NCI-H2081 (cell line): ENCODE results near the gene TMCC2.

Experiments used
- DNase-seq, 2 experiments: peaks; one replicate each; lab custom pipeline; 2025; lab: John Stamatoyannopoulos, UW

TMCC2 gene

DNA sequence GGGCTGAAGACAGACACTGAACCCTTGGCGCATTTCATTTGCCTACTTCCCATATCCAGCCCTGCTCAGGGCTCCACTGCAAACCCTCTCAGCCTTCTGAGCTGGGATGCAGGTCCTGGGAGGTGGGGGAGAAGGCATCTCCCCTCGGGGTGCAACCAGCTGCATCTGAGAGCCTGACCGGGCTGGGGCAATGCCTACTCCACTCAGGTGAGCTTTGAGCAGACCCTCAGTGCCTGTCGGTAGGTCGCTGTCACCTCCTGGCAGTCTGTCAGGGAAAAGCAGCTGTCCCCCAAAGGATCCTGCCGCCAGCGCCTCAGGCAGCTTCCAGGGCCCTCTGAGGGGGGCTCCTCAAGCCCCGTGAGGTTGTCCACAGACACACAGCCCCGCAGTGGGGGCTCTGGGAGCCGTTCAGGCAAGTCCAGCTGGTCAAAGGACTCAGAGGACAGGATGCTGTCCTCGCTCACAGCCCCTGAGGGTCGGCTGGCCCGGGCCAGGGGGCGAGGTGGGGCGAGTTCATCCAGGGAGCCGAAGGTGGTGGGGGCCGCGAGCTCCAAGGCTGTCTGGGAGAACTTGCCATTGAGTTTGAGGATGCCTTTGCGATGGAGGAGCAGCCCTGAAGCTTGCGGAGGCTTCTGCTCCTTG lies 75.6 kb downstream of the TMCC2 start:
- DNase-seq, result no peak

DNA sequence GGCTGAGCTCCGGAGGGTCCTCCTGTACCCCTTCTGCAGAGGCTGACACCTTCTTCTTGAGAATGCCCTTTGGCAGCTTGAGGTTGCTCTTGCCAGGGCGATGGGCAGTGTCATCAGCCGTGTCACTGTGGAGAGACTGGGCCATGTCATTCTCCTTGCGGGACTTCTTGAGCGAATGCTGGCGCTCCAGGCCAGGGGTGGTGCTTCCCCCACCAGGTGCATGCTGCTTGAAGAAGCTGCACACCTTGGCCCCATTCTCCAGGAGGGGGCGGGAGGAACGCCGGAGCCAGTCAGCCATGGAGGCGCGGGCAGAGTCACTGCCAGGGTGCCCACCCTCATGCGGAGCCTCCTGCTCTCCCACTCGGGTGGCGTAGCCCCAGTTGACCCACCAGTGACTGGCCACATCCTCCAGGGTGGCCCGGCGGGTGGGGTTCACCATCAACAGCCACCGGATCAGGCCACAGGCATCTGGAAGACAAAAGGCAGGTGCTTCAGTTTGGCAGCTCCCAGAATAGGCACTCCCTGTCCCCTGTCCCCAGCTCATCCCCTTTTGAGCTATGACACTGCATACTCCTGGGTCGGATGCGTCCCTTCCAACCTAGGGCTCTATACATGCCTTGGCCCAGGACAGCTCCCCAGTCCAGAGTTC lies 76.4 kb downstream of the TMCC2 start:
- no peak for DNase-seq

DNA sequence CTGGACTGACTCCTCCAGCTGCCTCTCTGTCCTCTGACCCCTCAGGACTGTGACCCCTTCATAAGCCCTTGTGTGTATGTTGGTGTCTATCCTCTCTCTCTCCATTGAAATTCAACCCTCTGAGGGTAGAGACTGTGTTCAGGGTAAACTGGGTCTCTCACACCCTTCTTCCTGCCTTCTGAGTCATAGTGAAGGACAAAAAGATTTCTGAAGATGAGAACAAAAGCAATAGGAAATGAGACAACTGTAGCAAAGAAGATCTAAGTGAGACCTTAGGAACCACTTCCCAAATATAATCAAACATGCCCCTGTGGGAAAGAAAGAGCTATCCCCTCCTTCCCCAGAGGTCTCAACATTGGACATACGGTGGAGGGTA lies 76.9 kb downstream of the TMCC2 start:
- DNase-seq, result no peak

DNA sequence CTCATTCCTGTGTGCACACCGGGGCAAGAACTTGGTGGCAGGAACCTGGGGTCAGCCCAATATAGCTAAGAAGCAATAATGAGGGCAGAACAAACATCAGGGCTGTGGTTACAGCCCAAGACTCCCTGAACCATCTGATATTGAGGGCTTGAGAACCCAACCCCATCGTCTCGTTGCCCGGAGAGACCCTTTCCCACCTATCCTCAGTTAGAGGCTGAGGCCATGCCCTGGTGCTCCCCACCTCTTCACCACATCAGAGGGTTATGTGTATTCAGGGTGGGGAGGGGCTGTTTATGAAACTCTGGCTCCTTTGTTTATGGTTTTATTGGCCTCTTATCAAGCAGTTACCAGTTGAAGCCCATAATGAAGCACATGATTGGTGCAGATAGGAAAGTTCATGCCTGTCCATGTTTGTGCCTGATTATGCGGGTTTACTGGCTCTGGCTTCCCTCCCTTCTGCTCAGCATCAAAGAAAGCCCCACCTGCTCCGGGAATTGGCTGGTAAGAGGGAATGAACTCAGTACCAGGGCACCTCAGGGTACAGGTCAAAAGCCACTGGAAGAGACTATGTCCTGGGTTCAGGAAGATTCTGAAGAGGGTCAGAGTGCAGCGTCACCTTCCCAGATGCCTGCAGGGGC lies 79.3 kb downstream of the TMCC2 start:
- DNase-seq, result no peak

DNA sequence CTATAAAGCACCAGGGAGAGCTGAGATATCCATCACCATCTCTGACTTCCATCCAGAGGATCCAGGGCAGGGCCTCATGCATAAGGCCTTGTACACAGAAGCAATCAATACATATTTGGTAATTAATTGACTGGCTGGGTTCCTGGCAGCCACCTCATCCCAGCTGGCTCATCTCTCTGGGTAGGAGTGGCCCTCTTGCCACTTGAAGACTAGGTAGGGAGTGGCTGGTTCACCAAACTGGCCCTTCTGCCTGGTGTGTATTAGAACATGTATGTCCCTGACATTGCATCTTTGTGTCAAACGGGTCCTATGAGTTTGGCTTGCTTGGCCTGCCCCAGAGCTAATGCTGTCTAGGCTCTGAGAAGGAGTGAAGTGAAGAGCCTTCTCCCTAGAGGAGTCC lies 82.0 kb downstream of the TMCC2 start:
- DNase-seq, result no peak

DNA sequence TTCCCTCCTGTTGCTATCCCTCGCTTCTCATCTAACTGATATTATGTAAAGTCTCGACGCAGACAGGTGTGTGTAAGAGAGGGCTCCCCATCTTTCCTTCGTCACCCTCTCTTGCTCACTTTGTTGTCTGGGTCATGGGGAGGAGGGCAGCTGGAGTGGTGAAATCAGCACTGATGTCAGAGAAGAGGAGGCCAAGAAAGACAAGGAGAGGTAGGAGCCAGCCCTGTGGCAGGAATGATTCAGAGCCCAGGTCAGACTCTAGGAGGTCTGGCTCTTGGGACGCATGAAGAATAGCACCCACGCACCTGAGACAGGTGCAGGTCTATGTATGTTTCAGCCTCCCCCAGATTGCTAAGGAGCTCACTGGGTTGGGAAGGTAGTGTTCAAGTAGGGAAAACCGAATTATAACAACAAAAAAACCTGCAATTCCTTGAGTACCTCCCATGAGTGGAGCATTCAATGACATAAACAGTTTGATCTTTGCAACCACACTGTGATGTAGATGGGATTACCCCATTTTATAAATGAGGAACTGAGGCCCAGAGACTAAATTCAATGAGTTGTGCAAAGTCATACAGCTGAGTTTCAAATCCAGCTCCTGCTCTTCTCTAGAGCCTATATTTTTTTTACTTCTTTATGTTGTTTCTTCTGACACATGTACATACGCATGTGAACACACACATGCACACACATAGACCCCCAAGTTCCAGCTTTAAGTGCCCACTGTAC lies 83.4 kb downstream of the TMCC2 start:
- DNase-seq, result no peak

DNA sequence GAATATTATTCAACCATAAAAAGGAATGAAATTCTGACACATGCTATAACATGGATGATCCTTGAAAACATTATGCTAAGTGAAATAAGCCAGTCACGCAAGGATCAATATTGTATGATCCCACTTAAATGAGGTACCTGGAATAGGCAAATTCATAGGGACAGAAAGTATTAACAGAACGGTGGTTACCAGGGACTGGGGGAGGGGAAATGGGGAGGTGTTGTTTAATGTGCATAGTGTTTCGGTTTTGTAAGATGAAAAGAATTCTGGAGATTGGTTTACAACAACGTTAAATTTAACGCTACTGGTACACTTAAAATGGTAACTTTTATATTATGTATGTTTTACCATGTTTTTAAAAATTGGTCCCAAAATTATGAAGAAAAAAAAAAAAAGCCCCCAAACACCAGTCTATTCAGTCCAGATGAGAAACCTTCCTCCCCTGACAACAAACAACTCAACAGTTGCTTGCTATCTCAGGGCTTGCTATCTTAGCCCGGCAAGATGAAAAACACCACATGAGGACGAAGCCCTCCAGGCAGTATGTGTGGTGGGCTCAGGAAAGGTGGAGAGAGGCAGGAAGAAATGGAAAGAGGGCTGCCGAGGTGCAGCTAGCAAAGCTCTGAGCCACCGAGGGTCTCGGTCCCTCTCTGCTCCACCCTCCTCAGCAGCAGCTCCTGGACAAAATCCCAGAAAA lies 85.3 kb downstream of the TMCC2 start:
- no peak for DNase-seq

DNA sequence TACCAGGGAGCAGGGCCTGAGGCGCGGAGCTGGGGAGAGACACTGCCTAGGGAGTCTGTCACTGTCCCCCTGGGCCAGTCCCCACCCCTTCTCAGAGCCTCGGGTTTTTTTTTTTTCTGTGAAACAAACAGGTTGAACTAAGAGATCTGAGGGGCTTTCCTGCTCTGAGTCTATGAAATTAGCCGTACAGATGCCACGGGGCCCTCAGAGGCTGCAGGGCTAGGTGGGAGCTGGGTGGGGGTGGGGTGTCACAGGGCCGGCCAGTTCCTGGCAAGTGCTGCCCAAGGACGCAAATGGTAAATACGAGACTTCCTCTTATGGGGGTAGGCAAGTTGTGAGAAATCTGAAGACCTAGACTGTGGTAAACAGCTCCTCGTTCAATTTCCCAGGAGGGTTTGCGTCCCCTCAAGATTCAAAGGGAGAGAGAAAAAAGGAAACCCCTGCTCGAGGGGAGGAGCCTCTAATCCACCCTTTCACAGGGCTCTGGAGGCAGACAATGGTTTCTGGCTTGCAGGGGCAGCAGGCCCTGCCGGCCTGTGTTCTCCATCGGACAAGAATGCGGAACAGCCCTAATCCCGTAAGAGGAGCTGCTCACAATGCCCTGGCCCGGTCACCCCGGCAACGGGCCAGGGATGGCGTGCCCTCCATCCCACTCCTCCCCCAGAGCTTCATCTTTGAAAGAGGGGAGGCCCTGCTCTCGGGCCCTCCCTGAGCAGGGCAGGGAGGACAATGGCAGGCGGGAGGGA lies 86.0 kb downstream of the TMCC2 start:
- no peak for DNase-seq

DNA sequence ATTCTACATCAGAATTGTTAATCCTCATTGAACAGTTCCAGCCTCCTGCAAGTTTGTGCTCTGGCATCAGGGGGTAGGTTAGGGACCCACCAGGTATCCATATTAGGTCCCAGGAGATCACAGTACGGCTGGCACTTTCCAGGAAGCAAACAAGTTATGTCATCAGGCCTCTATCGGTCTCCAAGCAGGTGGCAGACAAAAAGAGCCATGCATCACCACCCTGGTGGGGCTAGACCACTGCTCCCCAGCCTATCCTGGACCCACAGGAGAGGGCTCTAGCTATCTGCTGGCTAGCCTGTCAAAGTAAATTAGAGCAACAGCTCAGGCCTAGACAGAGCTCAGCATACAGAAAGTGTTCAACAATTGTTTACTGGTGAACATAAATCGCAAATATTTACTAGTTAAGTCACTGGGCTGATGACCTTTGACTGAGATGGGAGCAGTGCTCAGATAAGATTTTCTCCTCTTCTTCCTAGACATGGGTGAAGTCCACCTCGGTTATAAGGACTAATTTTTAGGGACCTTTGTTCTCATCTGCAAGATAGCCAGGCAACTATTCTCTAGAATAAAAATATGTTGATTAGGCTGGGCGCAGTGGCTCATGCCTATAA lies 87.4 kb downstream of the TMCC2 start:
- DNase-seq, result peak in 1 of 2 experiments; percentile 6

DNA sequence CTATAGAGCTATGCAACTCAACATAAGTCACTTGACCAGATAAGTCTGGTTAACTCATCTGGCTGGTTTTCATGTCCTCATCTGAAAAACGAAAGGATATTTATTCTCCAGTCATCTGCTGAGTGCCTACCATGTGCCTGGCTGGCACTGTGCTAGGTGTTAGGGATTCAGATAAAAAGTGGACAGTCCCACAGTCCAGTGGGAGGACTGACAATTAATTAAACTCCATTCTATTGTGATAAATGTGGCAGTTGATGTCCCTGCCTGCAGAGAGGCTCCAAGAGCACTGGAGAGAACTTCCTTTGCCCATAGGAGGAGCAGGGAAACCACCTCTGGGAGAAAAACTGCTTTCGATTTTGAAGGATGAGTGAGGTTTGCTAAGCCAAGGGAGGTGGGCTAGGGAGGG lies 88.4 kb downstream of the TMCC2 start:
- no peak for DNase-seq

DNA sequence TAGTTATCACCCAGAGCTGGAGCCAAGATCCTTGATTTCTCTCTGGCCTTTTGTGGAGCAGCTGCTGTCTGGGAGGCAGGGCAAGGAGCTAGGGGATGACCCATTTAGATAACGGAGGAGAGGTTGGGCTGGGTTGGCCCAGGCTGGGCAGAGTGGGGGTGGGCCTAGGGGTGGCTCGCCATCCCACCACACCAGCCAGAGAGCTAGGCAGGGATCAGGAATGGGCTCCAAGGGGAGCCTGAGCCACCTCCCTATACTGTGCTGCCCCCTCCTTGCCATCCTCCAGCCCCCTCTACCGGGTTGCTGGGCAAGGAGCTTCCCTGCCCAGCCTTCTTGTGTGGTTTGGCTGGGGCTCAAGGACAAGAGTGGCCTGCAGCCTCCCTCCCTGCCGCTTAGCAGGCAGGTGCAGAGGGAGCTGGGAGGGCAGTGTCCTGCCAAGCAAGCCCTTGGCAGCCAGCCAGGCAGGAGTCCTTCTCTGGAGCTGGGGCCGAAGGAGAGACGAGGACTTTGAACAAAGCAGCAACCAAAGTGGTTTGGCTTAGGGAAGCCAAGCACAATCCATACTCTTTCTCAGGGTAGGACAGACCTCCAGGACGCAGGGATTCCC lies 89.7 kb downstream of the TMCC2 start:
- DNase-seq, result peak; percentile 93 to 96

DNA sequence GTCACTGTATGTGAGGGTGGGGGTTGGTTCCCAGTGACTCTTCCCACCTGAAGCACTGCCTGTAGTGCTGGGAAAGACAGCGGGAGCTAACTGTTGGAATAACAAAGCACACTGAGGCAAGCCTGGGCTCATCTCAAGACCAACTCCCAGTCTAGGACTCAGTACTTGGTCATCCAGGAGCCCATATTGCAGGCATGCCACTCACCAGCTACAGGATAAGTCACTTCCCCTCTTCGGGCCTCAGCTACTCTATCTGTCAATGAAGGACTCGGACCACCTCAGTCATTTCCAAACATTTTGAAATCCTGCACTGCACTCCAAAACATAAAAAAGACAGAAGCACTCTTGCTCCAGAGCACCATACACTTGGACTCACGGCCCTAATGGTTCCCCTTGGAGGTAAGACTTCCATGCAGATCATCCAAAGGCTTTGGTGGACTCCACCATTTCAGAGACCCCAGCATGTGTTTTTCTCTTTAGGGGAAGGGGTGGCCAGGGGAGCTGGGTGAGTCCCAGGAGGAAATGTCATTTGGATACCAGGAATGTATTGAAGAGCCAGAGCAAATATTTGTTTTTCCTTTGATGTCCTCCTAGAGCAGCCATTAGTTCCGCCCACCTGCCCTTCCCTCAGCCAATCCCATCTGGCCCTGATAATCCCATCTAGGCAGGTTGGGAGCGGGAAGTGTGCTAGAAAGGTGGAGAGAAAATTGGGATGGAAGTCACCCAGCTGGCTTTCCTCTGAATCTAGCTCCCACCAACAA lies 90.7 kb downstream of the TMCC2 start:
- DNase-seq, result peak; percentile 68 to 76

DNA sequence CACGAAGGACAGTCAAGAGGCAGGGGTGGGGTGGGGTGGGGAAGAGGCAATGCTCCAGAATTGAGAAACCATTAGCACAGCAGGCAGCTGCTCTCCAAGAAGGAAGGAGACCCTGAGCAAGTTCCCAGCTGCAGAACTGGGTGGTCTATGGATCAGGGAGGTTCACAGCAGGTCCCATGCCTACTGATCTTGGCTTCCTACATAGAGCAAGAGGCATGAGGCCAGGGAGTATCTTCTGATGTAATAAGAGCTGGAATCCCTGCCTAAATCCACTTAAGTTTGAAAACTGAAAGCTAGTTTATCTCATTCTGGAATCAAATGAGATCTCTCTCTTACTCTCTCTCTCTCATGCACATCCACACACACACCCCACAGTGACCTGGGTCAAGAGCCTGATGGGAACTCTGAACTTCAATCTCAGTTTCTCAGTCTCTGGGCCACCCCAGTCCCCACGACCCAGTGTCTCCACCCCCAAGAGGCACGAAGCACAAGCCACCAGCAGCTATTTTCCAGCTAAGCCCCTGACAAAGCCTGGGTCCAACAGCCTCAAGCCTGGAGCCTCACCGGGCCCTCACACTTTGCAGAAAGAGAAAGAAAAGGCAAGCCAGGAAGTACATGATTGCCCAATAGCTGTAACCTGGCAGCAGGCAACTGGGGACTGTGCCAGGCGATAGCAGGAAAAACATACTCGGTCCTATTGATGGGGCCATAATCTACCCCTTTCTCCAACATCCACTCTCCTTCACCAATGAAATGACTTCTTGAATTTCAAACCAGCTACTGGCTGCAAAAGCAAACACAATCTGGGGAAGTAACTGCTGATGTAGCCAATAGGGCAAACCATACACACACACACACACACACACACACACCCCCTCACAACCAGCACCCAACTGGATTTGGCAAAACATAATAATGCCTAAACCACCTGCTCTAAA lies 91.6 kb downstream of the TMCC2 start:
- peak; percentile 88 to 98 for DNase-seq

DNA sequence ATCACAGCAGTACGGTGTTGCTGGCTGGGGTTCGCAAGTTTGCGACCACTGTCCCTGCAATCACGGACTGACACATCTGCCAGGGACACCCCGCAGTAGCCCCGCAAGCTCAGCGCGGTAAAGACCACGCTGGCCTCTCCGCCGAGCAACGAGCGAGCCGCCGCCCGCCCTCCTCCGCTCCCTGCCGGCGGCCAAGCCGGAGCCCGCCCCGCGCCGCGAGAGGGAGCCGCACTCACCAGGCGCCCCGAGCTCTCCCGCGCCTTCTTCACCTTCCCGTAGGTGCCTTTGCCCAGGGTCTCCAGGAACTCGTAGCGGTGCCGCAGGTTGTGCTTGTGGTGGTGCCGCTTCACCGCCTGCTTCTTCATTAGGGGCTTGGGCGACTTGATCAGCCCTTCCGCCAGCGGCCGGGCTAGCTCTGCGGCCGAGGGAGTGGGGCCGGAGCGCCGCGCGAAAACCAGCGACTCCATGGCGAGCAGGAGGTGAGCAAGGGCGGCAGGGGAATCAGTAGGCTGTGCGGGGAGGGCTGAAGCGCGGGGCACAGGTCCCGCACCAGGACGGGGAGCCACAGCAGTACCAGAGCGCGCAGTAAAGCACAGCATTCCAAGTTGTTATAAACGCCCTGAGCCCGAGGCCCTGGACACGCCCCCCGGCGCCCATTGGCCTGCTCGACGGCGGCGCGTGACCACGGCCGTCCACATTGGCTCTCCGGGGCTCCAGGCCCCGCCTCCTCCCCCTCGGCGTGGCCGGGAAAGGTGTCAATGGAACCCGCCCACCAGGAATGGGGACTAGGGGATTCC lies 93.6 kb downstream of the TMCC2 start, which contains the start of gene NUAK2:
Gene NUAK2, minus strand, starts transcription at position 584 of the 797 bp plus-strand sequence. Its CDS starts 117 bp downstream, at position 467.
- peak; percentile 91 to 93 for DNase-seq

DNA sequence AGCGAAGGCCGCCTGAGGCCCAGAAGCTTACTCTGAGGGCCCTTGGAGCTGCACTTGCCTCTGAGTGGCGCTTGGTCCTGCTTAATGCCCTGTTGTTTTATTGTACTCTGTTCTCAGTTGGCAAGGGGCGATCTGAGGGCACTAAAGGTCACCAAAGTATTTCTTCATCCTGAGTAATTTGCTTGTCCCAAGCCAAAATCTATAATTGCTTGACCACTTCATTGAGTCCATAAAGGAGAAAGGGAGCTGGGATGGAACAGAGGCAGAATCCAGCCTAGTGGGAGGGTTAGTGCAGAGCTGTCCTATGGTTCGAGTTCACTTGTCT lies 94.2 kb downstream of the TMCC2 start:
- no peak for DNase-seq
